HT1080 (cell line): ENCODE results near the gene TAP1. TPM values are rescaled to one million over a fixed set of nuclear protein-coding genes. Genes with fewer than 3 reads are reported as not detected.
"Not testable (repeated sequence)": the region's sequence is repeated elsewhere in the genome, so short reads cannot be mapped to it uniquely, and the experiment has no call there.

ENCODE experiments used
- DNase-seq: peaks from one replicate; pipeline ENCODE4 v3.0.0-alpha.2; 2015; ENCODE audit warnings: low read depth
- small RNA-seq: library from RNA; depleted of rRNA; stranded (forward); fragments of <200 nt; gene quantifications from one replicate; pipeline ENCODE3, GENCODE V24; 2014
- total RNA-seq: library from RNA; depleted of rRNA; stranded (reverse); fragments of >200 nt; shearing (Covaris generic); gene quantifications from 2 replicates; pipeline ENCODE4 v1.2.3, GENCODE V29; 2014; rRNA removed

The TAP1 gene
- total RNA-seq, 1 experiment from 2014 or later: 32.0 TPM

- DNase-seq: no peak
These were observed 46.4 kb downstream of the TAP1 start for GRCh38 chr6:32807020-32807580.

- not testable (repeated sequence) for DNase-seq
These were observed 48.1 kb downstream of the TAP1 start for GRCh38 chr6:32805404-32805803.

- DNase-seq: no peak
These were observed 50.1 kb downstream of the TAP1 start for GRCh38 chr6:32803416-32803815.

GRCh38 chr6:32799740-32800139 is 53.8 kb downstream of the TAP1 start:
- no peak for DNase-seq

- no peak for DNase-seq
These were observed 54.3 kb downstream of the TAP1 start for GRCh38 chr6:32799168-32799567.

GRCh38 chr6:32796848-32797776 is 56.4 kb downstream of the TAP1 start:
- DNase-seq: no peak

Small RNA genes within 50 kb of the gene (small RNA-seq; reads per million reads assigned to genes)
- gene HLA-Z: not detected

Other genes starting within 250 kb of the TAP1 start
- gene HLA-DQA1, start 216.3 kb downstream of the TAP1 start, total RNA-seq: not detected in 2 replicates
- gene HLA-DQB1, start 187.0 kb downstream of the TAP1 start, total RNA-seq: not detected in 2 replicates
- gene HLA-DQA2, start 112.3 kb downstream of the TAP1 start, total RNA-seq: not detected in 2 replicates
- not detected in 2 replicates for gene HLA-DQB2, start 90.2 kb downstream of the TAP1 start, total RNA-seq
- gene HLA-DOB, start 36.7 kb downstream of the TAP1 start, total RNA-seq: 0.10 and 0.13 TPM in 2 replicates
- gene TAP2, start 15.0 kb downstream of the TAP1 start, total RNA-seq: 89.3 and 104 TPM in 2 replicates
- gene PSMB8, start 9.7 kb downstream of the TAP1 start, total RNA-seq: 46.2 and 52.4 TPM in 2 replicates
- gene PSMB9, start 488 bp upstream of the TAP1 start, total RNA-seq: 16.5 and 32.5 TPM in 2 replicates
- gene HLA-DMB, start 87.3 kb upstream of the TAP1 start, total RNA-seq: 0.07 and 0.16 TPM in 2 replicates
- gene HLA-DMA, start 99.4 kb upstream of the TAP1 start, total RNA-seq: 3.4 and 3.9 TPM in 2 replicates
- 119 and 125 TPM in 2 replicates for gene BRD2, start 114.9 kb upstream of the TAP1 start, total RNA-seq
- gene HLA-DOA, start 155.9 kb upstream of the TAP1 start, total RNA-seq: not detected in 2 replicates
- 2.2 and 8.9 TPM in 2 replicates for gene HLA-DPA1, start 219.9 kb upstream of the TAP1 start, total RNA-seq
- 12.7 and 33.5 TPM in 2 replicates for gene HLA-DPB1, start 222.3 kb upstream of the TAP1 start, total RNA-seq